Pancreas (tissue), 10 donors: Measurements from ENCODE around the gene E2F8. TPM values are rescaled to one million over a fixed set of nuclear protein-coding genes. Genes with fewer than 3 reads are reported as not detected.

Experiments used
- ATAC-seq, 4 donors: fragments of 200-7000 bp; cut with Tn5 transposase; one replicate each; pipeline versions ENCODE4 v1.8.0 to v1.9.1; 2020; ENCODE audit warnings: mild to moderate bottlenecking in 4 of 4, moderate library complexity in 4 of 4
- DNase-seq, 6 donors: peaks; one replicate each; pipeline ENCODE4 v3.0.0-alpha.2; 2020
- FAIRE-seq: peaks from 2 replicates; lab custom pipeline; 2012; peaks lifted over from hg19 to GRCh38; lab: Jason Lieb, UNC
- H3K27ac ChIP-seq, 4 donors: fragments of 200-600 bp; sonication (generic); 1 replicate in 3 of 4; 2 replicates in 1 of 4; pipeline versions ENCODE4 v1.5.0 to v1.8.0; 2020
- H3K27me3 ChIP-seq, 4 donors: fragments of 200-600 bp; one replicate each; pipeline ENCODE4 v1.8.0; 2021
- H3K36me3 ChIP-seq, 3 donors: fragments of 200-600 bp; sonication (generic) in 1 of 3; one replicate each; pipeline versions ENCODE4 v1.5.0 to v1.8.0; 2020 to 2021
- H3K4me1 ChIP-seq, 3 donors: fragments of 200-600 bp; one replicate each; pipeline ENCODE4 v1.8.0; 2021
- H3K4me3 ChIP-seq, 4 donors: fragments of 200-600 bp; sonication (generic) in 2 of 4; one replicate each; pipeline versions ENCODE4 v1.5.0 to v1.8.0; 2020 to 2021
- H3K9me3 ChIP-seq, 4 donors: fragments of 200-600 bp; one replicate each; pipeline ENCODE4 v1.8.0; 2021
- CTCF ChIP-seq, 4 donors: fragments of 200-600 bp; sonication (generic) in 3 of 4; IDR thresholded peaks; one replicate each; pipeline versions ENCODE4 v1.5.0 to v1.8.0; 2021; ENCODE audit warnings: antibody characterized with exemption in 4 of 4
- WGBS, 2 donors: extraction: QIAGEN DNeasy Blood & Tissue Kit; methylation state at CpG; one replicate each; pipeline ENCODE4 v1.1.7; 2013; 5-methylcytosine and 5-hydroxymethylcytosine counted together
- intact Hi-C, 3 donors: fragments of 100-400 bp; cut with DNase I; formaldehyde crosslinking; loops; one replicate each; pipeline versions ENCODE4 v1.11.1 to v1.14.2; 2022
- polyA plus RNA-seq, 2 donors: library from polyadenylated mRNA; stranded (reverse); fragments of 200-250 nt; gene quantifications; one replicate each; pipeline ENCODE4 v1.2.3, GENCODE V29; 2013
- total RNA-seq, 6 donors: library from RNA; stranded (reverse); fragmentation: NEBNext Ultra II Directional in 4 of 6; extraction: Animal tissue kit (Norgen Biotek cat#: 25700) in 4 of 6; gene quantifications; one replicate each; pipeline versions ENCODE4 v1.2.1 to v1.2.4, GENCODE V29; 2021 to 2023
- donor health status: healthy with polysubstance abuse.
- donor health status: DM: no; HTN: no; CAD: no; lungs with moderate emphysema.
- donor health status: DM: no; HTN: no; CAD: no.
- donor health status: control.
- donor health status: control.
- donor health status: Bipolar disorder and iron deficiency.
- donor health status: DM: yes; HTN: yes; CAD: no.
- donor health status: DM: no; HTN: no; CAD: no.
- donor health status: DM: no; HTN: no; CAD: no.
- donor health status: DM: yes; HTN: yes; CAD: no.

The E2F8 gene
- total and polyA plus RNA-seq, 8 donors: 0.06 to 0.44 (median 0.15) TPM; not detected in 5

- WGBS, 2 donors: 28% methylated on average over 55 of the region's 55 CpGs
- DNase-seq: peak in 1 of 6 donors; percentile 55
Measured at GRCh38 chr11:19242179-19242932, 1.6 kb upstream of the E2F8 start.

GRCh38 chr11:19241260-19242178 is 774 bp upstream of the E2F8 start:
- 1% methylated on average over 48 to 92 of the region's 92 CpGs for WGBS, 2 donors
- peaks cover 0 to 12% (median 9%) of the 10 kb centered on the region in 3 donors for H3K4me1 ChIP-seq
- no peak overlapping the region for H3K27ac ChIP-seq
- intact Hi-C loops: loop anchor here in 1 of 3 donors (10.0 kb wide), 1 partner anchor 167 kb away; no protein-coding TSS in a partner anchor
- no peaks in the 10 kb centered on the region for H3K36me3 ChIP-seq
- peak; percentile 20 to 52 (median 28) for ATAC-seq
- no peak for FAIRE-seq
- peak overlapping the region; percentile 42 to 74 (median 52) for H3K4me3 ChIP-seq
- H3K27me3 ChIP-seq: peaks cover 0 to 19% (median 5%) of the 10 kb centered on the region in 4 donors
- peak in 3 of 6 donors; percentile 31 to 81 (median 72) for DNase-seq
- TF ChIP-seq CTCF (IDR thresholded peaks at IDR 0.05): no peak
- no peaks in the 10 kb centered on the region for H3K9me3 ChIP-seq

More at GRCh38 chr11:19242179-19242932, 1.6 kb upstream of the E2F8 start:
- no peak overlapping the region for H3K27ac ChIP-seq
- H3K9me3 ChIP-seq: no peaks in the 10 kb centered on the region
- ATAC-seq (no peak), FAIRE-seq (no peak)
- intact Hi-C loops: loop anchor here in 1 of 3 donors (10.0 kb wide), 1 partner anchor 168 kb away; no protein-coding TSS in a partner anchor
- peaks cover 0 to 12% (median 9%) of the 10 kb centered on the region in 3 donors for H3K4me1 ChIP-seq
- H3K36me3 ChIP-seq: no peaks in the 10 kb centered on the region
- H3K27me3 ChIP-seq: peaks cover 0 to 15% (median 5%) of the 10 kb centered on the region in 4 donors
- no peak for TF ChIP-seq CTCF (IDR thresholded peaks at IDR 0.05)
- peak overlapping the region in 1 of 4 donors; percentile 74 for H3K4me3 ChIP-seq

GRCh38 chr11:19239039-19239438 is 1.7 kb downstream of the E2F8 start:
- FAIRE-seq: no peak
- no peak for ATAC-seq
- Histone ChIP-seq H3K27ac (no peak overlapping the region), H3K36me3 (no peaks in the 10 kb centered on the region), H3K4me3 (no peak overlapping the region), H3K27me3 (peaks cover 0 to 19% (median 5%) of the 10 kb centered on the region in 4 donors), H3K4me1 (peaks cover 0 to 9% (median 9%) of the 10 kb centered on the region in 3 donors), H3K9me3 (no peaks in the 10 kb centered on the region)
- no peak for DNase-seq
- intact Hi-C loops: no loop called here
- 93 to 97% methylated on average over 3 of the region's 3 CpGs for WGBS, 2 donors
- TF ChIP-seq CTCF (IDR thresholded peaks at IDR 0.05): no peak

- no peak for TF ChIP-seq CTCF (IDR thresholded peaks at IDR 0.05)
- ATAC-seq: no peak
- Histone ChIP-seq H3K4me1 (peaks cover 0 to 9% (median 8%) of the 10 kb centered on the region in 3 donors), H3K27ac (no peak overlapping the region), H3K27me3 (peaks cover 0 to 19% (median 5%) of the 10 kb centered on the region in 4 donors), H3K36me3 (no peaks in the 10 kb centered on the region), H3K4me3 (no peak overlapping the region), H3K9me3 (no peaks in the 10 kb centered on the region)
- FAIRE-seq: no peak
- WGBS, 2 donors: 64 to 65% methylated on average over 5 of the region's 5 CpGs
- DNase-seq: no peak
- intact Hi-C loops: no loop called here
Measured at GRCh38 chr11:19237813-19238212, 2.9 kb downstream of the E2F8 start.
